GM08714 (cell line): ENCODE results near the gene SLIT1.

Experiments used
- H3K4me3 ChIP-seq: fragments of 200-500 bp; sonication (Bioruptor generic); 2 replicates; pipeline ENCODE4 v1.5.1; 2014; ENCODE audit warnings: mild to moderate bottlenecking, low read length, inconsistent platforms
- ZNF274 ChIP-seq: IDR thresholded peaks from 2 replicates; pipeline ENCODE4 v1.6.1; 2012; ENCODE audit warnings: mild to moderate bottlenecking, low read depth, low read length

Gene SLIT1

DNA sequence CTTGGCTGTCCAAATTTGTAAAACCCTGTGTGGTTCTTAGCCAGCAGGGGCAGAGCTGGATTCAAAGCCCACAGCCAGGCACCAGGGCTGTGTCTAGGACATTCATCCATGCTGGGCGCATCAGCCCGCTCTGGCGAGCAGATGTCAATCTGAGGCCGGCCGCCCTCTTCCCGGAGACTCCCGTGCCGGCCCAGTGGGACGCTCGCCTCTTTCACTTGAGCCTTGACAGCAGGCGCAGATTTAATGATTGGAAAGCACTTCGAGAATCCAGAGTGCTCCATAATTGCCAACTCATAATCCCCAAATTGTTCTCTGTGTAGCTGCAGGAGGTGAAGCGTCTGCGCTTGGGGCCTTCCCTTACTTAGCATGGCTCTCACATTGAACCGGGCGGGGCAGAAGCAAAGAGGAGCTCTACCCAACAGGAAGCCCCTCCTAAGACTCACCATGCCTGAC is 36.7 kb downstream of the SLIT1 start:
- no peak for TF ChIP-seq ZNF274
- no peak overlapping the region for H3K4me3 ChIP-seq

GRCh38 chr10:97144297-97144696 is 41.5 kb downstream of the SLIT1 start:
- no peak overlapping the region for H3K4me3 ChIP-seq
- TF ChIP-seq ZNF274, result no peak

- no peak for TF ChIP-seq ZNF274
- H3K4me3 ChIP-seq, result no peak overlapping the region
Measured at GRCh38 chr10:97142834-97143233, 42.9 kb downstream of the SLIT1 start.

DNA sequence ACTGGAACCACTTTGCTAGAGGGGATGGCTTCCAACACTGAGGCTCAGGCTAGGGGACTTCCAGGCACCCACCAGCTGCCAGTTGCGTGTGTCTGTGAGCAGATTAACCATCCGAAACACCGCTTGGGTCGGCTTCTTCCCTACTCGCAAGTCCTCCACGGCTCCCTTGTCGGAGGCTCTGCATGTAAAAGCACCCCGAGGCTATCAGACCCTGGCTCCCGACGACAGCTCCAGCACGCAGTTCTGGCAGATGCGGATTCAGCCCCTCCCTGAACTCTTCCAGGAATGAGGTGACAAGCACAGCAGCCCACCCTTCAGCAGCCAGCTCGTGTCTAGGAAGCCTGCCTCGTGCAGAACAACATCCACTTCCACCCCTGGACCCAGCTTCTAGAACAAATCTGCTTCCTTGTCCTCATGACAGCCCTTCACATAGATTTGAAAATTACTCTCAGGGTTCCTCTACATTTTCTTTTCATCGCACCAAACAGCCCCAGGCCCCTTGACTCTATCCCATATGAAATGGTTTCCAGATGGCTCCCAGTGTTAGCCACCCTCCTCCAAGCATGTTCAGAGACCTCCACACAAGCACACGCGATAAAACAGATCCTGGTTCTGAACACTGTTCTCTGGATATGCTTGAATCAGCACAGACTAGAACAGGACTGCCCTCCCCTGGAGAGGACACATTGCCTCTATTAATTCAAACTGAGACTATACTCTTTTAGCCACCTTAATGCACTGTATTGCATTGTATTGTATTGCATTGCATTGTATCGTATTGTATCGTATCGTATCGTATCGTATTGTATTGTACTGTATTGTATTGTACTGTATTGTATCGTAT is 44.6 kb downstream of the SLIT1 start:
- TF ChIP-seq ZNF274, result no peak
- no peak overlapping the region for H3K4me3 ChIP-seq

DNA sequence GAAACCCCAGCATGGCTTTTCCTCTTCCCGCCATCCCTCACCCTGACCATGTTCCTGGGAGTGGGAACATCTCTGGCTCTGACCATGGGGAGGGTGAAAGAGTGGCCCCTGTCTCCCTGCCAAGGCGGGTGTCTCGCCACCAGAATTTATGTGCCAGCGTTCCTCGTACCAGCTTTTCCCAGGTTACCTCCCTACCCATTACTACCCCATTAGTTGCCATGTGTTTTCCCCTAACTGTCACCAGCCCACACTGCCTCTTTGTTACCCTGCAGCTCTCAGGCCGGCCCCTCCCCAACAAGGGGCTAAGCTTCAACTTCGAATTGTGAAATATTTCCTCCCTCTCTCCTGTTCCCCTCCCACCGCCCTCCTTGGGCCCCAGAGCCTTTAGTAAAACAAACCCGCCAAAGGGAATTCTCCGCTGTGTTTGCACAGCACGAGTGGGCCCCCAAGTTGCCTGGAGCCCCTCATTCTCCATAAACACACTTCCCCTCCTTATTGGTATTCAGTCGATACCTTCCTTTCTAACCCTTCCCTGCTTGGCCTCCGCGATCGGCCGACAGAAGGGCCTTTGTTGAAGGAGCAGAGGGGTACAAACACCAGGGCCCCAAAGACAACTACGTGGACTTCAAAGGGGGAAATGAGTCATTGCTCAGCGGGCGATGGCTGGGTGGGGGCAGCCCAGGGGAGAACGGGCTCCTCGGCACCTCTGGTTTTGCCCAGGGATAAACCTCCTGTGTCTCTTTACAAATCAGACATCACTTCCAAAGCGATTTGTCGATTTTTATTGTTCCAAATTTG is 45.5 kb downstream of the SLIT1 start:
- H3K4me3 ChIP-seq, result no peak overlapping the region
- no peak for TF ChIP-seq ZNF274

GRCh38 chr10:97139651-97140048 is 46.1 kb downstream of the SLIT1 start:
- TF ChIP-seq ZNF274, result no peak
- no peak overlapping the region for H3K4me3 ChIP-seq

GRCh38 chr10:97138846-97139245 is 46.9 kb downstream of the SLIT1 start:
- TF ChIP-seq ZNF274, result no peak
- H3K4me3 ChIP-seq, result no peak overlapping the region

GRCh38 chr10:97138174-97138573 is 47.6 kb downstream of the SLIT1 start:
- H3K4me3 ChIP-seq, result no peak overlapping the region
- no peak for TF ChIP-seq ZNF274

GRCh38 chr10:97136756-97137155 is 49.0 kb downstream of the SLIT1 start:
- no peak for TF ChIP-seq ZNF274
- H3K4me3 ChIP-seq, result no peak overlapping the region

- H3K4me3 ChIP-seq, result no peak overlapping the region
Measured at GRCh38 chr10:97135464-97135863, 50.3 kb downstream of the SLIT1 start.

GRCh38 chr10:97134983-97135382 is 50.8 kb downstream of the SLIT1 start:
- no peak for TF ChIP-seq ZNF274
- H3K4me3 ChIP-seq, result no peak overlapping the region

More at GRCh38 chr10:97135464-97135863, 50.3 kb downstream of the SLIT1 start:
- TF ChIP-seq ZNF274, result no peak

GRCh38 chr10:97134110-97134509 is 51.6 kb downstream of the SLIT1 start:
- H3K4me3 ChIP-seq, result no peak overlapping the region
- no peak for TF ChIP-seq ZNF274

- no peak for TF ChIP-seq ZNF274
- H3K4me3 ChIP-seq, result no peak overlapping the region
Measured at GRCh38 chr10:97132273-97132672, 53.5 kb downstream of the SLIT1 start.

DNA sequence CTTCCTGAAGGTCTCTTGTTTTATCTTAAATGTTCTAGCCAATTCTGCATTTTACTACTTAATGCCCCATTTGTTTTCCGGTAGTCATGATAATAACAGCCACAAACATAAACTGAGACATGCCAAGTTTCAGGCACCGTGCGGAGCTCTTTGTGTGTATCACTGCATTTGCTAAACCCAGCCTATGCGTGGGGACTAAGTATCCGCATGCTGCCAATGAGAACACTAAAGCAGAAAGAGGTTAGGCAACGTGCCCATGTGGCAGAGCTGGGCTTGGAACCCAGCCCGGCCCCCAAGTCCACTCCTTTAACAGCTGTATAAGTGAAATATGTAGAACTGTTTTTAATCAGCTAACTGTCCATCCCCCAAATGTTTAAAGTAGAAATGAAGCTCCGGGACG is 54.1 kb downstream of the SLIT1 start:
- TF ChIP-seq ZNF274, result no peak
- H3K4me3 ChIP-seq, result no peak overlapping the region

DNA sequence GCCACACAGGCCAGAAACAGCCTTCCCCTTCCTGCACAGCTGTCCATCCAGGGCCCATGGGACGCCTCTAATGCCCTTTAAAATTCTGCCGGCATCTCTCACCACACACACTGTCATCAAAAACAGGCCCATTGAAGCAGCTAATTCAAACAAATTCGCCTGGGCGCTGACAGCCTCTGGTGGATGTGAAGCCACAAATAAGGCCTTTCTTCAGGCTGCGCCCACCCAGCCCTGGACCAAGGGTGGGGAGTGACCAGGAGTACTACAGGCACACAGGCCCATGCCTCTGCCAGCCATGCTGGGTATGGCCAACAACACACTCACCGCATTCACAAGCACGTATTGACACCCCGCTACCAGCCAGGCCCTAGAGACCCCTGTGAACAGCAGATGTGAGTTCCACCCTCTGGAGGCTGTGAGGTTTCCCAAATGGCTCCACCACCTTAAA is 54.6 kb downstream of the SLIT1 start:
- no peak overlapping the region for H3K4me3 ChIP-seq
- TF ChIP-seq ZNF274, result no peak
